Gastrocnemius medialis (tissue), 4 donors: ENCODE data around the gene ITGAV.

ENCODE experiments used
- POLR2A ChIP-seq, 2 donors: fragments of 450-650 bp; IDR thresholded peaks; one replicate each; pipeline ENCODE4 v1.6.1; 2017; ENCODE audit warnings: antibody characterized with exemption in 2 of 2, mild to moderate bottlenecking in 2 of 2, moderate library complexity in 2 of 2
- TF ChIP-seq, protein P1 (sequence below), 5 experiments: fragments of 450-650 bp in 3 of 5; fragments of 200-600 bp in 2 of 5; sonication (generic) in 2 of 5; IDR thresholded peaks in 4 of 5; conservative IDR thresholded peaks in 1 of 5; 1 replicate in 4 of 5; 2 replicates in 1 of 5; pipeline ENCODE4 v1.5.1; 2016 to 2019; ENCODE audit warnings: antibody characterized with exemption in 5 of 5, mild to moderate bottlenecking in 3 of 5, moderate library complexity in 3 of 5

DNA sequence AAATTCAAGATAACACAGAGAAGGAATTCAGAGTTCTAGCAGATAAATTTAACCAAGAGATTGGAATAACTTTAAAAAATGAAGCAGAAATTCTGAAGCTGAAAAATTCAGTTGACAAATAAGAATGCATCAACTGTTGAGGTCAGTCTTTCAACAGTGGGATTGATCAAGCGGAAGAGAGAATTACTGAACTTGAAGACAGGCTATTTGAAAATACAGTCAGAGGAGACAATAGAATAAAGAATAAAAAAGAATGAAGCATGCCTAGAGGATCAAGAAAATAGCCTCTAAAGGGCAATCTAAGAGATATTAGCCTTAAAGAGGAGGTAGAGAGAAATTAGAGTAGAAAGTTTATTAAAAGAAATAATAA is 27.7 kb upstream of the ITGAV start:
- no peak for TF ChIP-seq POLR2A (IDR thresholded peaks at IDR 0.05)
- TF ChIP-seq, protein P1, sequence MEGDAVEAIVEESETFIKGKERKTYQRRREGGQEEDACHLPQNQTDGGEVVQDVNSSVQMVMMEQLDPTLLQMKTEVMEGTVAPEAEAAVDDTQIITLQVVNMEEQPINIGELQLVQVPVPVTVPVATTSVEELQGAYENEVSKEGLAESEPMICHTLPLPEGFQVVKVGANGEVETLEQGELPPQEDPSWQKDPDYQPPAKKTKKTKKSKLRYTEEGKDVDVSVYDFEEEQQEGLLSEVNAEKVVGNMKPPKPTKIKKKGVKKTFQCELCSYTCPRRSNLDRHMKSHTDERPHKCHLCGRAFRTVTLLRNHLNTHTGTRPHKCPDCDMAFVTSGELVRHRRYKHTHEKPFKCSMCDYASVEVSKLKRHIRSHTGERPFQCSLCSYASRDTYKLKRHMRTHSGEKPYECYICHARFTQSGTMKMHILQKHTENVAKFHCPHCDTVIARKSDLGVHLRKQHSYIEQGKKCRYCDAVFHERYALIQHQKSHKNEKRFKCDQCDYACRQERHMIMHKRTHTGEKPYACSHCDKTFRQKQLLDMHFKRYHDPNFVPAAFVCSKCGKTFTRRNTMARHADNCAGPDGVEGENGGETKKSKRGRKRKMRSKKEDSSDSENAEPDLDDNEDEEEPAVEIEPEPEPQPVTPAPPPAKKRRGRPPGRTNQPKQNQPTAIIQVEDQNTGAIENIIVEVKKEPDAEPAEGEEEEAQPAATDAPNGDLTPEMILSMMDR (IDR thresholded peaks at IDR 0.05 in 4 of 5, conservative IDR thresholded peaks at IDR 0.05 in 1 of 5) = no peak
